GM13977 (cell line): Measurements from ENCODE around the gene MAG.

Experiments
- DNase-seq: peaks from one replicate; pipeline ENCODE4 v3.0.0; 2012; ENCODE audit warnings: low spot score
- in situ Hi-C: fragments of 300-500 bp; cut with MboI; formaldehyde crosslinking; loops from one replicate; pipeline ENCODE4 v1.12.0; 2022; ENCODE audit warnings: low sequenced_read_pairs, low pct_unique_long_range_greater_than_20kb, mixed read lengths, inconsistent platforms; ENCODE audit not compliant: unreplicated experiment
- TF ChIP-seq, protein P1 (sequence below): IDR thresholded peaks from 2 replicates; pipeline ENCODE4 v1.5.1; 2012; ENCODE audit warnings: mild to moderate bottlenecking, control low read depth; ENCODE audit not compliant: insufficient read depth; ENCODE audit errors: extremely low read depth, missing control alignments

Gene MAG

DNA sequence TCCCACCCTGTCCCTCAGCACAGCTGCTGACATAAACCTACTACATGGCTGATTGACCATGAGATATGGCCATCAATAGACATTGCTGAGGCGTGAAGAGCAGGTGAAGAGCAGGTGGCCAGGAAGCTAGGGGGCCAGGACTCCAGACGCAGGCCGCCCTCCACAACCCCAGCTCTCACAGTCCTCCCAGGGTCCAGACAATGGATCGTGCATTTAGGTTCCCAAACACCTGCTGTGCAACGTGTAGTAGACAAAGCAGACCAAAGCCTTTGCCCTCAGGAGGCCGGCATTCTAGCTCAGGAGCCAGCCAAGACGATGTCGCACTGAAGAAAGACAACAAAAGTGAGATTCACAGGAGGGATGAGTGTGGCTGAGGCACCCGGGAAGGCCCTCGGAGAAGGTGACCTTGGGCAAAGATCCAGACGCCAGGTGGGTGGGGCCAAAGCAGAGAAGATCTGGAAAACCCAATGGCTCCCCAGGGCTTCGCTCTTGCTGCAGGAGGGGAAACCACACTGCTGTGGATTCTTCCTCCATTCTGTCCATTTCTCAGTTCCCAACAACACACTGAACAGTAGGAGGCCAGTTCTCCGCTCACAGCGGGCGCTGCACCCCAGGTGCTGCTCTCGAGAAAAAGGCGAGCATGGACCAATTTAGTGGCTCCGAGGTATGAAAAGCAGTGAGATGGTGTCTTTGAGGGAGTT is 57.1 kb downstream of the MAG start:
- in situ Hi-C loops = loop anchor here (5.0 kb wide), 1 partner anchor 118 kb away; no protein-coding TSS in a partner anchor
- DNase-seq = peak; percentile 53
- TF ChIP-seq, protein P1, sequence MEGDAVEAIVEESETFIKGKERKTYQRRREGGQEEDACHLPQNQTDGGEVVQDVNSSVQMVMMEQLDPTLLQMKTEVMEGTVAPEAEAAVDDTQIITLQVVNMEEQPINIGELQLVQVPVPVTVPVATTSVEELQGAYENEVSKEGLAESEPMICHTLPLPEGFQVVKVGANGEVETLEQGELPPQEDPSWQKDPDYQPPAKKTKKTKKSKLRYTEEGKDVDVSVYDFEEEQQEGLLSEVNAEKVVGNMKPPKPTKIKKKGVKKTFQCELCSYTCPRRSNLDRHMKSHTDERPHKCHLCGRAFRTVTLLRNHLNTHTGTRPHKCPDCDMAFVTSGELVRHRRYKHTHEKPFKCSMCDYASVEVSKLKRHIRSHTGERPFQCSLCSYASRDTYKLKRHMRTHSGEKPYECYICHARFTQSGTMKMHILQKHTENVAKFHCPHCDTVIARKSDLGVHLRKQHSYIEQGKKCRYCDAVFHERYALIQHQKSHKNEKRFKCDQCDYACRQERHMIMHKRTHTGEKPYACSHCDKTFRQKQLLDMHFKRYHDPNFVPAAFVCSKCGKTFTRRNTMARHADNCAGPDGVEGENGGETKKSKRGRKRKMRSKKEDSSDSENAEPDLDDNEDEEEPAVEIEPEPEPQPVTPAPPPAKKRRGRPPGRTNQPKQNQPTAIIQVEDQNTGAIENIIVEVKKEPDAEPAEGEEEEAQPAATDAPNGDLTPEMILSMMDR = no peak

DNA sequence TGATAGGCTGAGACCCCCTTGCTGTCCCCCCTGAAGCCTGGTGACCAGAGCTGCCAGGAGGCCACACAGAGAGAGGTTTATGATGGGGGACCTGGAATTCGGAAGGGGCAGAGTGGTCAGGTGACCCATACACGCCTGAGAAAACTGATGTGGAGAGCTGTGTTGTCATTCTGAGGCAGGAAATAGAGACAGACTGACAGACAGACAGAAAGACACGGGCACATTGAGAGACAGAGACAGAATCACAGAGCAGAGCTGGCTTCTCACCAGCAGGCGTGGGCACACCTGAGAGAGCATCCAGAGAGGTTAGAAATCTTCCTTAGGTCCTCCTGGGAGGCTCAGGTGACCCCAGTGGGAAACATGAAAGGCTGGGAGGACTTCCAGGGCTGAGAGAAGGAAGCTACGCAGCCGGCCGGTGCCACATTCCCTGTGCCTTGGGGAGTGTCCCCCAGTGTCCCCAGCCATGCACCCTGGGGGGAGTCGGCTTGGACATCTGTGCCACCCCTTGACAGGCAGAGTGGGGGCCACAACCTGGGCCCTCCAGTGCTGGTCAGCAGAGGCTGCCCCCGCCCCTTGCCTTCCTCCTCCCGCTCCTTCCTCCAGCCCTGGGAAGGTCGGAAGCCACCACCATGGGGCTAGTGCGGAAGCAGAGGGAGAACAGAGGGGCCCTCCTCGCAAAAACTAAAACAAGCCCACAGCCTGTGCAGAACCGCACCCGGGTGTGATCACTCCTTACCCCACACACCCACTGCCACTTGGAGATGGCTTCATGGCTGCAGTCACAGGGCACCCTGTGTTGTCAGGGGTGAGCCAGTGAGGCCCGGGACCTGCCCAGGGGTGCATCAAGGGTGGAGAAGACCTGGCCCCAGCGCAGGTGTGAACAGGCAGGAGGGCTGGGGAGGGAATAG is 57.9 kb downstream of the MAG start:
- DNase-seq = peak; percentile 32
- in situ Hi-C loops = loop anchor here (5.0 kb wide), 1 partner anchor 117 kb away; no protein-coding TSS in a partner anchor

DNA sequence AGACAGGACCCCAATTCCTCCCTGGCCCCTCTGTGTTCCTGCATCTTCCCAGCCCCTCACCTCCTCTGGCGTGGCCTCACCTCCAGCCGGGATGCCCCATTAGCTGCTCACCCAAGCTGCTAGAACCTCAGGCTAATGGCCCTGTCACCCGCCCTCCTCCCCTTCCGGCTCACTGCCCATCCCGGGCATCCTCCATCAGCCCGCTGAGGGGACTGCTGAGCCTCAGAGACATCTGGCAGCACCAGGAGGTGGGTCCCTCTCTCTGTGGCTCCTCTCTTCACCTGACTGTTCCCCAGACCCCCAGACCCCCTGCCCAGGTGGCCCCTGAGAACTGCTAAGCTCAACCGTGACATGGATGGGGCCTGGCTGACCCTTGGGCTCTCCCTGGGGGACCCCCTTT is 58.6 kb downstream of the MAG start:
- peak; percentile 24 for DNase-seq
- TF ChIP-seq, protein P1 = no peak
- in situ Hi-C loops = no loop called here

More for the DNA sequence above, 57.9 kb downstream of the MAG start:
- TF ChIP-seq, protein P1 = no peak

DNA sequence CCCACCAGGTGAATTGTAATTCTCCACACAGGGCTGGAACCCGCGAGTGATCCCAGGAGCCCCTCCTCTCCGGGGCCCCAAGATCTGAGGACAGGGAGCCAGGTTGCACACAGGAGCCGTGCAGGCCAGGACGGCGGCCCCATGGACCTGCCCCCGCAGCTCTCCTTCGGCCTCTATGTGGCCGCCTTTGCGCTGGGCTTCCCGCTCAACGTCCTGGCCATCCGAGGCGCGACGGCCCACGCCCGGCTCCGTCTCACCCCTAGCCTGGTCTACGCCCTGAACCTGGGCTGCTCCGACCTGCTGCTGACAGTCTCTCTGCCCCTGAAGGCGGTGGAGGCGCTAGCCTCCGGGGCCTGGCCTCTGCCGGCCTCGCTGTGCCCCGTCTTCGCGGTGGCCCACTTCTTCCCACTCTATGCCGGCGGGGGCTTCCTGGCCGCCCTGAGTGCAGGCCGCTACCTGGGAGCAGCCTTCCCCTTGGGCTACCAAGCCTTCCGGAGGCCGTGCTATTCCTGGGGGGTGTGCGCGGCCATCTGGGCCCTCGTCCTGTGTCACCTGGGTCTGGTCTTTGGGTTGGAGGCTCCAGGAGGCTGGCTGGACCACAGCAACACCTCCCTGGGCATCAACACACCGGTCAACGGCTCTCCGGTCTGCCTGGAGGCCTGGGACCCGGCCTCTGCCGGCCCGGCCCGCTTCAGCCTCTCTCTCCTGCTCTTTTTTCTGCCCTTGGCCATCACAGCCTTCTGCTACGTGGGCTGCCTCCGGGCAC is 59.6 kb downstream of the MAG start:
- TF ChIP-seq, protein P1 = no peak
- peak; percentile 16 for DNase-seq
- in situ Hi-C loops = no loop called here

DNA sequence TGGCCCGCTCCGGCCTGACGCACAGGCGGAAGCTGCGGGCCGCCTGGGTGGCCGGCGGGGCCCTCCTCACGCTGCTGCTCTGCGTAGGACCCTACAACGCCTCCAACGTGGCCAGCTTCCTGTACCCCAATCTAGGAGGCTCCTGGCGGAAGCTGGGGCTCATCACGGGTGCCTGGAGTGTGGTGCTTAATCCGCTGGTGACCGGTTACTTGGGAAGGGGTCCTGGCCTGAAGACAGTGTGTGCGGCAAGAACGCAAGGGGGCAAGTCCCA is 60.2 kb downstream of the MAG start:
- in situ Hi-C loops = no loop called here
- DNase-seq = no peak
- TF ChIP-seq, protein P1 = no peak

DNA sequence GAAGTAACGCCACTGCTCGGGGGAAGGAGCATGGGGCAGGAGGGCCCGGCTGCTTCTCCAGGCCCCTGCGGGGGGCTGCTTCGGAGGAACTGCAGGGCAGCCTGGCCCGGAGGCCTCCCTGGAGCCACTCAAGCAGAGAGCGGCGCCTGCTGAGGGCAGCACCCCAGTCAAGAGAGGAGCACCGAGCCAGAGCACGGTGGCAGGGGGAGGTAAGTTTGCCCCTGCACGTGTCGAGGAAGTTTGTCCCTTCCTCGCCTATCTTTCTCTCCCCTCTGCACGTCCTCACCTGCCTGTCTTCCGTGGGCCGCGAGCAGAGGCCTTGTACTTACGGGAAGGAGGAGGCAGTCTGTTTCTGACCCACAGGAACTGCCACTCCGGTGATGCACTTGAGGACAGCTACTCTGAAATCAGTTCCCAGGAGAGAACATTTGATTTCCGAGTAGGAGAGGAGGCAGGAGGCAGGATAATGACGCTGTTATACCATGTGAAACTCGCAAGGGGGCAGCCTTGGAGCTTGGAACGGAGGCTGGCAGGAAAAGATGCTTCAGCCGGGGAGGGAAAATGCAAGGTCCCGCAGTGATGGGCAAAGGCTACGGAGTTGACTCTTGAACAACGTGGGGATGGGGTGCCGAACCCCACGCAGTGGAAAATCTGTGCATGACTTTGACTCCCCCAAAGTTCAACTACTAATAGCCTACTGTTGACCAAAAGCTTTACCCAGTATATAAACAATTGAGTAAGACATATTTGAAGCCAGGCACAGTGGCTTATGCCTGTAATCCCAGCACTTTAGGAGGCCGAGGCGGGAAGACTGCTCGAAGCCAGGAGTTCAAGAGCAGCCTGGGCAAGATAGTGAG is 60.7 kb downstream of the MAG start:
- DNase-seq = peak; percentile 85
- in situ Hi-C loops = no loop called here
- TF ChIP-seq, protein P1 = peak; percentile 83
